Skin epidermis (tissue), 12 donors: Measurements from ENCODE around the gene SRPK3.
"Not testable (repeated sequence)": the region's sequence is repeated elsewhere in the genome, so short reads cannot be mapped to it uniquely, and the experiment has no call there.

ENCODE experiments used
- H3K27ac ChIP-seq, 21 experiments: fragments of 200-600 bp; sonication (generic) in 11 of 21; one replicate each; pipeline ENCODE4 v1.5.0; 2020; ENCODE audit warnings: mild to moderate bottlenecking in 3 of 21, inconsistent platforms in 2 of 21, moderate library complexity in 2 of 21
- H3K4me3 ChIP-seq, 7 experiments: fragments of 200-600 bp; sonication (generic) in 2 of 7; one replicate each; pipeline ENCODE4 v1.5.0; 2020; ENCODE audit warnings: inconsistent platforms in 2 of 7, mild to moderate bottlenecking in 2 of 7, moderate library complexity in 1 of 7

Gene SRPK3

DNA sequence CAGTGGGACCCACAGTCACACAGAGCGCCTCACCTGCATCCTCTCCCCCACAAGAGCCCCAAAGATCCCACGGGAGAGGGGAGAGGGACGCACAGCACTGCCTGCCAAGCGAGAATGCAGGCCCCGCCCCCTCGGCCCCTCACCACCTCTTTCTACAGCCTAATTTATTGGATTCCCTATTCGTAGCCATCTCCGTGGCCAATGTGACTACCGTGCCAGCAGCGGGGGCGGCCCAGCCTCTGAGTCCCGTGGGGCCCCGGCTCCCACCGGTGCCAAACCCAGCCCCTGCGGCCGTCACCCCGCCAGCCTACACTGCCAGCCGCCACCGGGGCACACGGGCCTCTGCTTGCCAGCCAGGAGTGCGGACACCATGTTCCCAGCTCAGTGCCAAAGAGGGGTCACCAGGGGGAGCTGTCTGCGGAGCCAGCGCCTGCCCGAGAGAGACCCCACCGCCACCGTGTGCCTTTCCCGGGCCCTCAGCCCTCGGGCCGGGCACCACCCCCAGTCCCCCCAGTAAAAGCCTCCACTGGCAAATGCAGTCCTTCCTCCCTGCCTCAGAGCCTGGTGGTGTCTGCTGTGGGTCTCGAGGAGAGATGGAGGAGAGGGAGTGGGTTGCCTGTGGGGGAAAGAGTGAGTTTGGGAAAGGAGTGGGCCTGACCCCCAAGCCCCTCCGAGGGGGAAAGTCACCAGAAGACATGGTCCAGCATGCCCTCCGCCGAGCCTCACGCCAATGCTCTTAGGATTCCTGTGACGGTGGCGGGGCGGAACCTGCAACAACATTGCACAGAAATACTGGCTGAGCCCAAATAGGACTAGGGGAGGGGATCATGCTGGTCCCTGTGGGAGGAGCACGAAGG is 36.4 kb upstream of the SRPK3 start:
- Histone ChIP-seq H3K27ac (peak overlapping the region in 2 of 21 experiments; percentile 14 to 31), H3K4me3 (no peak overlapping the region)

DNA sequence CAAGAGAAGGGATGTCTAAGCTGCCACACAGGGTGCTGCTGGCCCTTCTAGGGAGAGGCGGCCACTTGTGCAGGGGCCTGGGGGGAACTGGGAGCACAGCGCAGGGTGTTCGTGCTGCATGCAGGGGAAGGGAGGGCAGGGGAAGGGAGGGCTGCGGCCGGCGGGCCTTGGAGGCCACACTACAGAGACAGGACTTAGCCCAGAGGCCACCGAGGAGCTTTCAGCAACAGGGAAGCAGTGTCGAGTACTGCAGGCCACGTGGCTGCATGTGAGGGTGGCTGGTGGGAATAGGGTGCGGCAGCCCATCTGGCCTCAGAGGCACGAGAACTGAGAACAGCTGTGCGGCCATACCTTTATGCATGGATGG is 35.8 kb upstream of the SRPK3 start:
- H3K27ac ChIP-seq, result not testable (repeated sequence)

GRCh38 chrX:153746359-153746758 is 34.5 kb upstream of the SRPK3 start:
- H3K27ac ChIP-seq, result no peak overlapping the region

More for the DNA sequence above, 35.8 kb upstream of the SRPK3 start:
- not testable (repeated sequence) for H3K4me3 ChIP-seq

DNA sequence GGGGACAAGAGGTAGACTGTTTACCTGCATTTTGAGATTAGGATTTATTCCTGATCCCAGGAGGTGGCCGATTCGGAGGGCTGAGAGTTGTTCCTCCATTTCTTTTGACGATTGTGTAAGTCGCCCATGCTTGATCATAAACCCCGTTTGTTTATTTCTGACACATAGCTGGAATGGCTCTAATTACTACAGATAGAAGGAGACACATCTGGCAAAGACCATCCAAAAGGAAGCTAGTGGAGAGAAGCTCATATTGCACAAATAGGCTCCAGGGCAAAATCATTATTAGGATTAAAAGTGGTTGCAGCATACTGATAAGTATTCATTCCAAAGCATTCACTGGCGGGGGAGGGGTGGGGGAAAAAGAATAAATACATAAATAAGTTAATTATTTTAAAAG is 33.9 kb upstream of the SRPK3 start:
- H3K27ac ChIP-seq, H3K4me3 ChIP-seq: not testable (repeated sequence)

More at GRCh38 chrX:153746359-153746758, 34.5 kb upstream of the SRPK3 start:
- H3K4me3 ChIP-seq, result no peak overlapping the region

DNA sequence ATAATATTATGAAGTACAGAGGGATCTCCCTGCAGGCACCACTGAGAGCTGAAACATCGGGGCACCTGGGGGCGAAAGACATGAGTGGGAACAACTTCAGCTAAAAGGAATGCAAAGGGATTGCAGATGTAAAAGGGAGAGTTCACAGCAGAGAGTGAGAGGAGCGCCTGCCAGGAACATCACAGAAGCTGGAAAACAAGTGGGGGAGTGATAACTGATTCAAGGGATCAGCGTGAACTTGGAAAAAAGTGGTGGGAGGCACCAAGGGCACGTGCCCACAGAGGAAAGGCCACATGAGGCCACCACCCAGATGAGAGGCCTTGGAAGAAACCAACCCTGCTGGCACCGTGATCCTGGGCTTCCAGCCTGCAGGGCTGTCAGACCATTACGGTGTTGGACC is 31.8 kb upstream of the SRPK3 start:
- H3K4me3 ChIP-seq, result not testable (repeated sequence)

GRCh38 chrX:153750127-153750774 is 30.6 kb upstream of the SRPK3 start:
- Histone ChIP-seq H3K27ac (no peak overlapping the region), H3K4me3 (no peak overlapping the region)

More for the DNA sequence above, 31.8 kb upstream of the SRPK3 start:
- not testable (repeated sequence) for H3K27ac ChIP-seq

GRCh38 chrX:153755136-153755535 is 25.7 kb upstream of the SRPK3 start:
- H3K27ac ChIP-seq, result no peak overlapping the region
- H3K4me3 ChIP-seq, result no peak overlapping the region

- no peak overlapping the region for H3K27ac ChIP-seq
Measured at GRCh38 chrX:153761863-153762262, 19.0 kb upstream of the SRPK3 start.

GRCh38 chrX:153762626-153763173 is 18.1 kb upstream of the SRPK3 start:
- H3K27ac ChIP-seq, result no peak overlapping the region

More at GRCh38 chrX:153761863-153762262, 19.0 kb upstream of the SRPK3 start:
- H3K4me3 ChIP-seq, result no peak overlapping the region

GRCh38 chrX:153763298-153763932 is 17.4 kb upstream of the SRPK3 start:
- Histone ChIP-seq H3K27ac (no peak overlapping the region), H3K4me3 (no peak overlapping the region)

More at GRCh38 chrX:153762626-153763173, 18.1 kb upstream of the SRPK3 start:
- no peak overlapping the region for H3K4me3 ChIP-seq

DNA sequence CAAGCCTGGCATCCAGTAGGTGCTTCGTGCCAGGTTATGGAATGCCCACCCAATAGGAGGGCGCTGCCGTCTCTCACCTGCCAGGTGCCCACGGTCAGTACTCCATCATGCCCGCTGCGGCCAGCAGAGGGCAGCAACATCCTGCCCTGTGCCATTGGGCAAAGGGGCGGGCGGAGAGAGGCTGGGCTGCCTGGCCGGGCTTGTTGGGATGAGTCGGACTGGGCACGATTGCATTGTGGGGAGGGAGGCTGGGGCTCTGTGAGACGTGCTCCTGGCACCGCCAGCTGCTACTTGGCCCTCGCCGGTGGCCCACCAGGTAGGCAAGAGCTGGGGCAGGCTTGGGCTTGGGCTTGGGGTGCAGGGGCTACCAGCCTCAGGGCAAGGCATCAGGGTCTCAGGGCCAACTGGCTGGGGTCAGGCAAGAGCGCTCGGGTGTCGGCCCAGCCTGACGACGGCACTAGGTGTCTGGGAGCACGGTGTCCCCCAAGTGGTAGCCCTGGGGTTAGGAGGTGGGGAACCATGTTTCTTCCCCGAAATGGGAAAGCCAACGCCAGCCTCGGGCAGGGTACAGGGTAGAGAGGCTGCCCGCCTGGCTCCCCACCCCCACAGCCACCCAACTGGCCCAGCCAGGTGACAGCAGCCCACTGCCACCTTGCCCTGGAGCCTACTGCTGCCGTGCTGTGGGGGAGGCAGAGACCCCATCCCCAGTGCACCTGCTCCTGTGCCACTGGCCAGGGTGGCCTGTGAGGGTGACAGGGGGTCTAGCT is 16.7 kb upstream of the SRPK3 start, which contains the start of gene PLXNB3:
PLXNB3 (plus strand) TSS at position 261 of the 767 bp plus-strand sequence. CDS start 1,287 bp downstream, outside the sequence.
- peak within 1 kb of the TSS in 8 of 21 experiments; percentile 23 to 62 (median 40) for H3K27ac ChIP-seq
- H3K4me3 ChIP-seq, result peak within 1 kb of the TSS in 3 of 7 experiments; percentile 14 to 33 (median 16)

GRCh38 chrX:153764786-153765137 is 16.1 kb upstream of the SRPK3 start:
- Histone ChIP-seq H3K27ac (peak overlapping the region in 6 of 21 experiments; percentile 16 to 62 (median 34)), H3K4me3 (peak overlapping the region in 2 of 7 experiments; percentile 14 to 33)

DNA sequence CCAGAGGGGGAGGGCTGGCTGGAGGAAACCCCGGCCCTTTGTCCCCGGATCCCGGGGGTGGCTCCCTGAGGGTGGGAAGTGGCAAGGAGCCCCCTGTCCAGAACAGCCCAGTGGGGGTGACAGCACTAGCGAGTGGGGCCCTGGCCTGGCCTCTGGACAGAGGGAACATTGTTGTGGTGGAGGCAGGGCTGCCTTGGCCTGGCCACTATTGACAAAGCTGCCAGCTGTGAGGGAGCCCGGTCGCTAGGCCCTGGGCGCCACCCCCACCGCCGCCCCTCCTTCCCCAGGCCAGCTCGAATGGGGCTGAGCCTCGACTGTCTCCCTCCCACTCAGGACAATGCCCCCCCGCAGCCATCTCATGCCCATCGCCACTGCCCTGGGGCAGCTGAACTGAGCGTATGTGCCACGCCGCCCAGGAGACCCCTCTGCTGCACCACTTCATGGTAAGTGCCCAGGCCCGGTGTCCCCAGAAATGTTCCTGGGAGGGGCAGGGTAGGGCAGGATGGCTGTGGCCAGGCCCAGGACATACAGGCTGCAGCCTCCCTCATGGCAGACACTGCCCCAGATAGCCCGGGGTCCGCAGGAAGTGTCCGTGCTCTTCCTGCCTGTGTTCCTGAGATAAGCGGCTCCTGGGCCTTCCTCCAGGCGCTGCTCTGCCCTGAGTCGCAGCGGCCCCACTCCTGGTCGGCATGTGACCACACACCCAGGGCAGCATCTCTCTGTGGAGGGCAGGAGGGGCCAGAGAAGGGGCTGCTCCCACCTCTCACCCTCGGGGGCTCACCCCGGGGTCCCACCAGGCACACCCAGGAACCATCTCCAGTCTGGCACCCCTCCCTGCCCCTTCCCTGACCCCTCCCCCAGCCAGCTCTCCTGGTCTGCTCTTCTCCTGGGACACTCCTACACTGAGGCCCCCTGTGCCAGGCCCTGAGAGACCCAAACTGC is 15.4 kb upstream of the SRPK3 start:
- peak overlapping the region in 13 of 21 experiments; percentile 3 to 69 (median 38) for H3K27ac ChIP-seq
- peak overlapping the region in 2 of 7 experiments; percentile 14 to 16 for H3K4me3 ChIP-seq

- Histone ChIP-seq H3K27ac (peak overlapping the region in 11 of 21 experiments; percentile 10 to 69 (median 41)), H3K4me3 (peak overlapping the region in 1 of 7 experiments; percentile 16)
Measured at GRCh38 chrX:153766098-153766817, 14.6 kb upstream of the SRPK3 start.

DNA sequence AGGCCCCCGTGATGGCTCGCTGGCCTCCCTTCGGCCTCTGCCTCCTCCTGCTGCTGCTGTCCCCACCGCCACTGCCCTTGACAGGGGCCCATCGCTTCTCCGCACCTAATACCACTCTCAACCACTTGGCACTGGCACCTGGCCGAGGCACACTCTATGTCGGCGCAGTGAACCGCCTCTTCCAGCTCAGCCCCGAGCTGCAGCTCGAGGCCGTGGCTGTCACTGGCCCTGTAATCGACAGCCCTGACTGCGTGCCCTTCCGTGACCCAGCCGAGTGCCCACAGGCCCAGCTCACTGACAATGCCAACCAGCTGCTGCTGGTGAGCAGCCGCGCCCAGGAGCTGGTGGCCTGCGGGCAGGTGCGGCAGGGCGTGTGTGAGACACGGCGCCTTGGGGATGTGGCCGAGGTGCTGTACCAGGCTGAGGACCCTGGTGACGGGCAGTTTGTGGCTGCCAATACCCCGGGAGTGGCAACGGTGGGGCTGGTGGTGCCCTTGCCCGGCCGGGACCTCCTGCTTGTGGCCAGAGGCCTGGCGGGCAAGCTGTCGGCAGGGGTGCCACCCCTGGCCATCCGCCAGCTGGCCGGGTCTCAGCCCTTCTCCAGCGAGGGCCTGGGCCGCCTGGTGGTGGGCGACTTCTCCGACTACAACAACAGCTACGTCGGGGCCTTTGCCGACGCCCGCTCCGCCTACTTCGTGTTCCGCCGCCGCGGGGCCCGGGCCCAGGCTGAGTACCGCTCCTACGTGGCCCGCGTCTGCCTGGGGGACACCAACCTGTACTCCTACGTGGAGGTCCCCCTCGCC is 13.8 kb upstream of the SRPK3 start:
- Histone ChIP-seq H3K27ac (no peak overlapping the region), H3K4me3 (no peak overlapping the region)

GRCh38 chrX:153767674-153768055 is 13.2 kb upstream of the SRPK3 start:
- H3K4me3 ChIP-seq, result no peak overlapping the region
- no peak overlapping the region for H3K27ac ChIP-seq
